GM12878 (cell line): ENCODE data around the gene TIMM10. TPM values are rescaled to one million over a fixed set of nuclear protein-coding genes. Genes with fewer than 3 reads are reported as not detected.

Experiments used
- ATAC-seq: fragments of 200-7000 bp; cut with Tn5 transposase; 3 replicates; pipeline ENCODE4 v1.9.1; 2020; ENCODE audit warnings: mild to moderate bottlenecking, moderate library complexity
- BruUV-seq: library from RNA; stranded (reverse); fragments of 400-500 nt; replicated peaks from 2 replicates; lab custom pipeline; 2021; lab: Mats Ljungman, UMichigan
- CTCF ChIA-PET: fragments of 300-600 bp; sonication (Branson Sonifier 250); formaldehyde crosslinking; extraction: SDS; loops from one replicate; lab custom pipeline; 2021; ENCODE audit warnings: inconsistent platforms; lab: Yijun Ruan, JAX
- POLR2A ChIA-PET: fragments of 350-600 bp; formaldehyde crosslinking; extraction: SDS; loops from one replicate; lab custom pipeline; 2021; ENCODE audit warnings: inconsistent platforms; lab: Charles Lee
- RAD21 ChIA-PET: fragments of 300-600 bp; sonication (Branson Sonifier 250); formaldehyde crosslinking; loops from one replicate; lab custom pipeline; 2023; ENCODE audit warnings: antibody characterized with exemption; ENCODE audit not compliant: unreplicated experiment; lab: Charles Lee
- SMC1A ChIA-PET: fragments of 300-600 bp; sonication (Branson Sonifier 250); formaldehyde crosslinking; loops from one replicate; lab custom pipeline; 2023; ENCODE audit not compliant: unreplicated experiment, uncharacterized antibody; lab: Charles Lee
- DNase-seq: peaks from one replicate; pipeline ENCODE4 v3.0.0-alpha.2; 2011; ENCODE audit warnings: low read depth, low spot score
- FAIRE-seq: peaks from 3 replicates; lab custom pipeline; 2011; peaks lifted over from hg19 to GRCh38; lab: Jason Lieb, UNC
- H2AFZ ChIP-seq: 2 replicates; pipeline ENCODE4 v1.6.0; 2011; ENCODE audit warnings: low read depth, low read length, control low read depth; ENCODE audit not compliant: control insufficient read depth
- H3K27ac ChIP-seq: 2 replicates; pipeline ENCODE4 v1.5.1; 2011; ENCODE audit warnings: control low read depth; ENCODE audit not compliant: control insufficient read depth, insufficient read depth
- H3K27me3 ChIP-seq, 2 experiments: replicated peaks in 1 of 2; 2 replicates each; pipeline versions ENCODE4 v1.6.0 to v1.6.1; 2011; ENCODE audit warnings: low read length in 1 of 2; ENCODE audit not compliant: control insufficient read depth in 2 of 2, insufficient read depth in 2 of 2
- H3K36me3 ChIP-seq, 2 experiments: 2 replicates each; pipeline ENCODE4 v1.5.1; 2011; ENCODE audit warnings: low read length in 1 of 2; ENCODE audit not compliant: control insufficient read depth in 2 of 2, insufficient read depth in 2 of 2
- H3K4me1 ChIP-seq: 2 replicates; pipeline ENCODE4 v1.6.1; 2011; ENCODE audit warnings: mild to moderate bottlenecking, low read length, moderate library complexity, mixed read lengths; ENCODE audit not compliant: control insufficient read depth, insufficient read depth
- H3K4me2 ChIP-seq: 2 replicates; pipeline ENCODE4 v1.6.0; 2011; ENCODE audit warnings: control low read depth; ENCODE audit not compliant: control insufficient read depth, insufficient read depth
- H3K4me3 ChIP-seq: fragments of 200-600 bp; sonication (generic); 2 replicates; pipeline ENCODE4 v1.5.1; 2016
- H3K79me2 ChIP-seq: 2 replicates; pipeline ENCODE4 v1.6.0; 2011; ENCODE audit warnings: low read length; ENCODE audit not compliant: control insufficient read depth, insufficient read depth
- H3K9ac ChIP-seq: 2 replicates; pipeline ENCODE4 v1.8.0; 2011; ENCODE audit warnings: low read length, control low read depth, mixed read lengths; ENCODE audit not compliant: control insufficient read depth, insufficient read depth
- H3K9me3 ChIP-seq: replicated peaks from 3 replicates; pipeline ENCODE4 v1.5.1; 2011; ENCODE audit warnings: mild to moderate bottlenecking, low read length; ENCODE audit not compliant: control insufficient read depth, insufficient read depth
- H4K20me1 ChIP-seq: 2 replicates; pipeline ENCODE4 v1.6.0; 2011; ENCODE audit not compliant: control insufficient read depth, insufficient read depth
- ASH2L ChIP-seq: fragments of 300-600, 200-600 bp; sonication (generic); IDR thresholded peaks from 2 replicates; pipeline ENCODE4 v1.6.1; 2017; ENCODE audit warnings: low read depth, mild to moderate bottlenecking, borderline replicate concordance
- CBFB ChIP-seq: IDR thresholded peaks from 2 replicates; pipeline ENCODE4 v1.6.1; 2016; ENCODE audit warnings: antibody characterized with exemption, low read depth
- EED ChIP-seq: sonication (generic); IDR thresholded peaks from 2 replicates; pipeline ENCODE4 v1.6.1; 2016; ENCODE audit warnings: antibody characterized with exemption, low read depth
- GABPA ChIP-seq: IDR thresholded peaks from 2 replicates; pipeline ENCODE4 v1.6.1; 2014; ENCODE audit warnings: antibody characterized with exemption, low read depth, mild to moderate bottlenecking, inconsistent platforms
- RAD21 ChIP-seq: IDR thresholded peaks from 2 replicates; pipeline ENCODE4 v1.6.1; 2011; ENCODE audit warnings: mild to moderate bottlenecking, low read depth, low read length, moderate library complexity; ENCODE audit not compliant: insufficient read depth
- SPI1 ChIP-seq: IDR thresholded peaks from 2 replicates; pipeline ENCODE4 v1.6.1; 2011; ENCODE audit warnings: low read depth, mild to moderate bottlenecking, low read length, moderate library complexity, borderline replicate concordance; ENCODE audit not compliant: insufficient read depth
- ZNF384 ChIP-seq: IDR thresholded peaks from 2 replicates; pipeline ENCODE4 v1.6.1; 2012; ENCODE audit warnings: low read depth, mild to moderate bottlenecking, low read length, improper control_type of control experiment, borderline replicate concordance
- ZSCAN29 ChIP-seq: fragments of 450-650 bp; IDR thresholded peaks from 2 replicates; pipeline ENCODE4 v1.6.1; 2017; ENCODE audit warnings: mild to moderate bottlenecking, moderate library complexity
- WGBS: methylation state at CpG from one replicate; pipeline ENCODE4 v1.1.6; 2016; ENCODE audit warnings: low lambda C conversion rate; ENCODE audit not compliant: insufficient replicate concordance, insufficient coverage; ENCODE audit errors: missing lambda C conversion rate; 5-methylcytosine and 5-hydroxymethylcytosine counted together
- in situ Hi-C: fragments of 300-500 bp; cut with MboI; formaldehyde crosslinking; loops from 9 replicates; pipeline ENCODE4 v1.14.3; 2018; ENCODE audit warnings: mixed read lengths
- intact Hi-C: fragments of 100-400 bp; cut with micrococcal nuclease; formaldehyde crosslinking; loops from one replicate; pipeline ENCODE4 v1.14.2; 2022; ENCODE audit not compliant: unreplicated experiment
- polyA plus RNA-seq, 11 experiments: library from polyadenylated mRNA; depleted of rRNA in 4 of 11; unstranded in 6 of 11; stranded (reverse) in 5 of 11; fragments of >200 nt; fragmentation: Nextera tagmentation in 4 of 11; fragmentation: Illumina TruSeq in 1 of 11; extraction: Ambion mirVana in 4 of 11; extraction: Trizol in 1 of 11; gene quantifications; 1 replicate in 1 of 11; 2 replicates in 10 of 11; pipeline versions ENCODE4 v1.2.1 to v1.2.3, GENCODE V29; 2011 to 2016; ENCODE audit warnings: inconsistent platforms in 2 of 11, missing spikeins in 2 of 11, low read depth in 1 of 11
- total RNA-seq, 4 experiments: library from RNA; depleted of rRNA in 3 of 4; stranded (reverse); fragments of >200 nt in 3 of 4; fragmentation: Illumina TruSeq in 1 of 4; extraction: Trizol in 1 of 4; gene quantifications; 2 replicates each; pipeline versions ENCODE4 v1.2.1 to v1.2.3, GENCODE V29; 2013 to 2021
- TF ChIP-seq, protein P1 (sequence below): fragments of 450-650 bp; formaldehyde crosslinking; IDR thresholded peaks from 2 replicates; pipeline ENCODE4 v1.4.0; 2022; ENCODE audit warnings: mild to moderate bottlenecking, moderate library complexity
- TF ChIP-seq, protein P2 (sequence below): IDR thresholded peaks from 2 replicates; pipeline ENCODE4 v1.6.1; 2012; ENCODE audit warnings: low read depth, low read length, improper control_type of control experiment
- TF ChIP-seq, protein P3 (sequence below): IDR thresholded peaks from 2 replicates; pipeline ENCODE4 v1.6.1; 2012; ENCODE audit warnings: low read length, inconsistent platforms

Gene TIMM10
- total and polyA plus RNA-seq, 10 of the 15 experiments (the other 5 are each of a cell fraction or from before 2014, with no cell fraction given), result 148 to 898 (median 206) TPM

DNA sequence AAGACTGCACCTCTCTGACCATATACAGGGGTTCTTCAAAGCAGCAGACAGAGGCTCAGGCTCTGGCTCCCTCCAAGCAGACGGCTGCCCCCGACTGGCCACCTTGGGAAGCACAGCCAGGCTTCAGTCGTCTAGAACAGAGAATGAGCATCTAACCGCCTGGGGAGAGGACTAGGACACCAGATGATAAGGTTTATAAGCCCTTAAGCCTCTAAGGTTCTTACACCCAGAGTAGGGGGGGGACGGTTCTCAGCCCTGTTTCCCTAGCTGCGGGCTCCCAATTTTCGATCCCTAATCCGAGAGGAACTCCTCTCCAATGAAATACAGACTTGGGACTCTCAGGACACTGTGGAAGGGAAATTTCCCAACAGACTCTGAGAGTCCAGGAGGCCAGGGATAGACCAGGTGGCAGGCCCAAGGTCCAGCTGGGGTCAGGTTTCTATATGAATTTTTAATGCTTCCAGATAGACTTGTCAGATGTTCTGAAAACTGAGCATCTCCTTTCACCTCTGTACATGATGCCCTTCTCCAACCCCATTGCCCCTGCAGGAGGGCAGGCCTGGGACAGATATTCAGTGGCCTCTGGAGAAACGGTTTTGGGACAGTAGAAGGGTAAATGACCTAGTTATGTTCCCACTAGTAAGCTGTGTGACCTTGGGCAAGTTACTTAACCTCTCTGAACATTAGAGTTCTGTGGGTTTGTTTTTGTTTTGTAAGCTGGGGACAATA is 50.0 kb downstream of the TIMM10 start (continued):
- TF ChIP-seq, protein P1, sequence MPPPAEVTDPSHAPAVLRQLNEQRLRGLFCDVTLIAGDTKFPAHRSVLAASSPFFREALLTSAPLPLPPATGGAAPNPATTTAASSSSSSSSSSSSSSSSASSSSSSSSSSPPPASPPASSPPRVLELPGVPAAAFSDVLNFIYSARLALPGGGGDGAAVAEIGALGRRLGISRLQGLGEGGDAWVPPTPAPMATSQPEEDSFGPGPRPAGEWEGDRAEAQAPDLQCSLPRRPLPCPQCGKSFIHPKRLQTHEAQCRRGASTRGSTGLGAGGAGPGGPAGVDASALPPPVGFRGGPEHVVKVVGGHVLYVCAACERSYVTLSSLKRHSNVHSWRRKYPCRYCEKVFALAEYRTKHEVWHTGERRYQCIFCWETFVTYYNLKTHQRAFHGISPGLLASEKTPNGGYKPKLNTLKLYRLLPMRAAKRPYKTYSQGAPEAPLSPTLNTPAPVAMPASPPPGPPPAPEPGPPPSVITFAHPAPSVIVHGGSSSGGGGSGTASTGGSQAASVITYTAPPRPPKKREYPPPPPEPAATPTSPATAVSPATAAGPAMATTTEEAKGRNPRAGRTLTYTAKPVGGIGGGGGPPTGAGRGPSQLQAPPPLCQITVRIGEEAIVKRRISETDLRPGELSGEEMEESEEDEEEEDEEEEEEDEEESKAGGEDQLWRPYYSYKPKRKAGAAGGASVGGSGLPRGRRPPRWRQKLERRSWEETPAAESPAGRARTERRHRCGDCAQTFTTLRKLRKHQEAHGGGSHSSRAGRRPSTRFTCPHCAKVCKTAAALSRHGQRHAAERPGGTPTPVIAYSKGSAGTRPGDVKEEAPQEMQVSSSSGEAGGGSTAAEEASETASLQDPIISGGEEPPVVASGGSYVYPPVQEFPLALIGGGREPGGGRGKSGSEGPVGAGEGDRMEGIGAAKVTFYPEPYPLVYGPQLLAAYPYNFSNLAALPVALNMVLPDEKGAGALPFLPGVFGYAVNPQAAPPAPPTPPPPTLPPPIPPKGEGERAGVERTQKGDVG (CRISPR knock-in tag), result no peak
- TF ChIP-seq, all 136 proteins: peak for 4

DNA sequence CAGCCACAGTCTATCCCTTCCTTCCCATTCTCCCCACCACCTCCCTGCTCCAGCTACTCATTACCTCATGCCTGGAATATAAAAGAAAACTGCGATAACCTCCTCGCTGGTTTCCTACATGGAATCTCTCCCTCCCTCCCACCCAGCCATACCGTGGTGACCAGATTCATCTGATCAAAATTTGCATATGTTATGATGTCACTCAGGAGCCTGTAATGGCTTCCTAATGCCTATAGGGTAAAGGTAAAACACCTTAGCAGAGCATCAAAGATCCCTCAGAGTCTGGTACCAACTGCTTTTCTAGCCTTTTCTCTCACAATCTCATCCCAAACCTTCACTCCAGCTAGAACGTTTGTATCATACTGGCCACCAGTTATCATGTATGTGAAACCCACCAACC is 50.6 kb downstream of the TIMM10 start:
- DNase-seq (no peak), ATAC-seq (no peak), FAIRE-seq (no peak)
- no peaks in the 10 kb centered on the region for H3K79me2 ChIP-seq
- H4K20me1 ChIP-seq, result no peaks in the 10 kb centered on the region
- H3K9me3 ChIP-seq, result no peaks in the 10 kb centered on the region
- H3K4me1 ChIP-seq, result peaks cover 26% of the 10 kb centered on the region
- no peak overlapping the region for H3K27ac ChIP-seq
- SMC1A ChIA-PET, result interaction anchor here (0.5 to 7.9 kb wide), 6 partner anchors 16 to 165 kb away, joined by 3 to 95 read pairs (median 4); no protein-coding TSS in a partner anchor
- no peak overlapping the region for H3K4me3 ChIP-seq
- H3K36me3 ChIP-seq, result no peaks in the 10 kb centered on the region; a peak in 1 of 4 replicates
- WGBS, result 81% methylated on average over 3 of the region's 4 CpGs
- TF ChIP-seq, protein P2, sequence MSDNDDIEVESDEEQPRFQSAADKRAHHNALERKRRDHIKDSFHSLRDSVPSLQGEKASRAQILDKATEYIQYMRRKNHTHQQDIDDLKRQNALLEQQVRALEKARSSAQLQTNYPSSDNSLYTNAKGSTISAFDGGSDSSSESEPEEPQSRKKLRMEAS, result no peak
- TF ChIP-seq ASH2L, result no peak
- no peak for TF ChIP-seq GABPA
- TF ChIP-seq ZNF384, result no peak
- TF ChIP-seq SPI1, result no peak
- no peak for TF ChIP-seq CBFB
- TF ChIP-seq, protein P3, sequence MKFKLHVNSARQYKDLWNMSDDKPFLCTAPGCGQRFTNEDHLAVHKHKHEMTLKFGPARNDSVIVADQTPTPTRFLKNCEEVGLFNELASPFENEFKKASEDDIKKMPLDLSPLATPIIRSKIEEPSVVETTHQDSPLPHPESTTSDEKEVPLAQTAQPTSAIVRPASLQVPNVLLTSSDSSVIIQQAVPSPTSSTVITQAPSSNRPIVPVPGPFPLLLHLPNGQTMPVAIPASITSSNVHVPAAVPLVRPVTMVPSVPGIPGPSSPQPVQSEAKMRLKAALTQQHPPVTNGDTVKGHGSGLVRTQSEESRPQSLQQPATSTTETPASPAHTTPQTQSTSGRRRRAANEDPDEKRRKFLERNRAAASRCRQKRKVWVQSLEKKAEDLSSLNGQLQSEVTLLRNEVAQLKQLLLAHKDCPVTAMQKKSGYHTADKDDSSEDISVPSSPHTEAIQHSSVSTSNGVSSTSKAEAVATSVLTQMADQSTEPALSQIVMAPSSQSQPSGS, result no peak
- TF ChIP-seq ZSCAN29, result no peak
- TF ChIP-seq EED, result no peak
- TF ChIP-seq RAD21, result no peak
- TF ChIP-seq, all 136 proteins: peak for 0
- ChIA-PET POLR2A (no interaction called here), CTCF (interaction anchor here (0.6 to 9.4 kb wide), 13 partner anchors 11 to 549 kb away, joined by 3 to 321 read pairs (median 13); partner anchors contain the start of genes RTN4RL2 and TIMM10), RAD21 (interaction anchor here (0.6 to 5.4 kb wide), 3 partner anchors 23 to 134 kb away, joined by 3 to 79 read pairs (median 15); no protein-coding TSS in a partner anchor)
- H3K4me2 ChIP-seq, result no peak overlapping the region
- BruUV-seq, result no TSS peak
- no peak overlapping the region for H2AFZ ChIP-seq
- H3K27me3 ChIP-seq, result no peaks in the 10 kb centered on the region
- in situ Hi-C loops, result loop anchor here (5.0 to 25.0 kb wide), 2 partner anchors 133 to 643 kb away; no protein-coding TSS in a partner anchor
- H3K9ac ChIP-seq, result no peak overlapping the region
- intact Hi-C loops, result loop anchor here (1.0 to 5.0 kb wide), 2 partner anchors 23 to 53 kb away; partner anchors contain the start of gene SLC43A3
